Mesodermal cell (in vitro differentiated cells): ENCODE measurements around the gene EHMT1.

ENCODE experiments used
- H3K27ac ChIP-seq: 2 replicates; pipeline ENCODE4 v1.7.0; 2013; ENCODE audit warnings: mild to moderate bottlenecking, low read depth, low read length, moderate library complexity; ENCODE audit not compliant: severe bottlenecking
- H3K36me3 ChIP-seq: 2 replicates; pipeline ENCODE4 v1.7.1; 2013; ENCODE audit warnings: mild to moderate bottlenecking, low read length, moderate library complexity; ENCODE audit not compliant: control insufficient read depth, insufficient read depth
- H3K4me1 ChIP-seq: one replicate; pipeline ENCODE4 v1.7.1; 2013; ENCODE audit warnings: mild to moderate bottlenecking, low read length; ENCODE audit not compliant: insufficient read depth, control insufficient read depth, poor library complexity, severe bottlenecking
- H3K4me3 ChIP-seq: 2 replicates; pipeline ENCODE4 v1.7.0; 2013; ENCODE audit warnings: low read length, control low read depth, mild to moderate bottlenecking; ENCODE audit not compliant: insufficient read depth, poor library complexity, severe bottlenecking; ENCODE audit errors: extremely low read depth
- H3K9me3 ChIP-seq: 2 replicates; pipeline ENCODE4 v1.7.1; 2013; ENCODE audit warnings: mild to moderate bottlenecking, low read length, moderate library complexity; ENCODE audit not compliant: control insufficient read depth
- WGBS, 2 experiments: methylation state at CpG; one replicate each; pipeline ENCODE4 v1.1.5; 2013; ENCODE audit warnings: missing lambda C conversion rate in 2 of 2; ENCODE audit not compliant: insufficient coverage in 2 of 2; 5-methylcytosine and 5-hydroxymethylcytosine counted together

Gene EHMT1

DNA sequence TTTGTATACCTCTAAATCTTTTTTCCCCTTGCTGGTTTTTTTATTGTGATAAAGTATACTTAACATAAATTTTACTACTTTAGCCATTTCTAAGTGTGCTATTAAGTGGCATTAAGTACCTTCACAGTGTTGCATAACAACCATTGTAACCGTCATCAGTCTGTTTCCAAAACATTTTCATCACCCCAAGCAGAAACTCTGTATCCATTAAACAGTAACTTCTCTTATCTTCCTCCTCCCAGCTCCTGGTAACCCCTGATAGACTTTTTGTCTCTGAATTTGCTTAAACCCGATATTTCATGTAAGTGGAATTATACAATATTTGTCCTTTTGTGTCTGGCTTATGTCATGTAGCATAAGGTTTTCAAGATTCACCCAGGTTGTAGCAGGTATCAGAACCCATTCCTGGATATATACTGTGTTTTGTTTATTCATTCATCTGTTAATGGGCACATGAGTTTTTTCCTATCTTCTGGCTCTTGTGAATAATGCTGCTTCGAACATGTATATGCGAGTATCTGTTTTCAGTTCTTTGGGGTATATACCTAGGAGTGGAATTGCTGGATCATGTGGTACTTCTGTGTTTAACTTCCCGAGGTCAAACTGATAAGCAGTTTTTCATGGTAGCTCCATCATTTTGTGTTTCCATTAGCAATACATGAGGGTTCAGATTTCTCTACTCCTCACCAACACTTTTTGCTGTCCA lies 66.4 kb downstream of the EHMT1 start:
- 94 to 95% methylated on average over 3 of the region's 5 CpGs for WGBS, 2 experiments
- Histone ChIP-seq H3K4me3 (no peak overlapping the region), H3K27ac (no peak overlapping the region)

GRCh38 chr9:137685741-137686420 lies 67.1 kb downstream of the EHMT1 start:
- no peak overlapping the region for H3K27ac ChIP-seq
- 97 to 100% methylated on average over 4 of the region's 5 CpGs for WGBS, 2 experiments
- no peaks in the 10 kb centered on the region for H3K9me3 ChIP-seq

More for the DNA sequence above, 66.4 kb downstream of the EHMT1 start:
- no peaks in the 10 kb centered on the region for H3K9me3 ChIP-seq
- peaks cover 11% of the 10 kb centered on the region for H3K36me3 ChIP-seq
- H3K4me1 ChIP-seq = peaks cover 11% of the 10 kb centered on the region

DNA sequence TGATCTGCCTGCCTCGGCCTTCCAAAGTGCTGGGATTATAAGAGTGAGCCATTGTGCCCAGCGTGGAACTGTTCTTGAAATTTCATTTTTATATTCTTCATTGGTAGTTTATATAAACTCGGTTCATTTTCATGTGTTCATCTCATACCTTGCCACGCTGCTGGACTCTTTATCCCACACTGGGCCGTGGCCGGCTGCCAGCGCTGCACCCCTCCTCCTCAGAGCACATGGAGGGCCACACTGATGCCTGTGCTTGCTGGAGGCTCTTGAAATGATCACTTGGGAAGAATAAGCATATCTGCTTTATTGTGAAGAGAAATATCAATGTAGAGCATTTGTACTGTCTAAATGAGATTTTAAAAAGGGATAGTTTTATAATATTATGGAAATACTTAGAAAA lies 69.5 kb downstream of the EHMT1 start:
- Histone ChIP-seq H3K9me3 (no peaks in the 10 kb centered on the region), H3K27ac (no peak overlapping the region), H3K36me3 (peaks cover 12% of the 10 kb centered on the region), H3K4me3 (no peak overlapping the region), H3K4me1 (peaks cover 6% of the 10 kb centered on the region)
- 97 to 100% methylated on average over 4 to 5 of the region's 7 CpGs for WGBS, 2 experiments

More at GRCh38 chr9:137685741-137686420, 67.1 kb downstream of the EHMT1 start:
- Histone ChIP-seq H3K36me3 (peaks cover 12% of the 10 kb centered on the region), H3K4me1 (peaks cover 11% of the 10 kb centered on the region), H3K4me3 (no peak overlapping the region)

DNA sequence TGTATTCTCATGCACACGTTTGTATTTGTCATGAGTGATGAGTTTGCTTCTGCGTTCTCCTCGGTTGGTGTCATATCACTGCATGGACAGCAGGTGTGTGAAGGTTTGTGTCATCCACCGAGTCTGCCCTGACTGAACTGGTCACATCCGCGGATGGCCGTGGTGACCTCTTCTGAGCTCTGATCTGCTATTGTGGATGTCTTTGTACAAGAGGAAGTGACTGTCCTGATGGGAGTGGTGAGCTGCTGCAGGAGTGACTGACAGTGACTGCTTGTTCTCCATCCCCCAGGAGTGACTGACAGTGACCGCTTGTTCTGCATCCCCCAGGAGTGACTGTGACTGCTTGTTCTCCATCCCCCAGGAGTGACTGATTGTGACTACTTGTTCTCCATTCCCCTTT lies 69.9 kb downstream of the EHMT1 start:
- Histone ChIP-seq H3K4me3 (no peak overlapping the region), H3K9me3 (no peaks in the 10 kb centered on the region), H3K36me3 (peaks cover 12% of the 10 kb centered on the region), H3K4me1 (peaks cover 6% of the 10 kb centered on the region), H3K27ac (no peak overlapping the region)
- WGBS, 2 experiments = 77 to 89% methylated on average over 6 to 8 of the region's 8 CpGs

DNA sequence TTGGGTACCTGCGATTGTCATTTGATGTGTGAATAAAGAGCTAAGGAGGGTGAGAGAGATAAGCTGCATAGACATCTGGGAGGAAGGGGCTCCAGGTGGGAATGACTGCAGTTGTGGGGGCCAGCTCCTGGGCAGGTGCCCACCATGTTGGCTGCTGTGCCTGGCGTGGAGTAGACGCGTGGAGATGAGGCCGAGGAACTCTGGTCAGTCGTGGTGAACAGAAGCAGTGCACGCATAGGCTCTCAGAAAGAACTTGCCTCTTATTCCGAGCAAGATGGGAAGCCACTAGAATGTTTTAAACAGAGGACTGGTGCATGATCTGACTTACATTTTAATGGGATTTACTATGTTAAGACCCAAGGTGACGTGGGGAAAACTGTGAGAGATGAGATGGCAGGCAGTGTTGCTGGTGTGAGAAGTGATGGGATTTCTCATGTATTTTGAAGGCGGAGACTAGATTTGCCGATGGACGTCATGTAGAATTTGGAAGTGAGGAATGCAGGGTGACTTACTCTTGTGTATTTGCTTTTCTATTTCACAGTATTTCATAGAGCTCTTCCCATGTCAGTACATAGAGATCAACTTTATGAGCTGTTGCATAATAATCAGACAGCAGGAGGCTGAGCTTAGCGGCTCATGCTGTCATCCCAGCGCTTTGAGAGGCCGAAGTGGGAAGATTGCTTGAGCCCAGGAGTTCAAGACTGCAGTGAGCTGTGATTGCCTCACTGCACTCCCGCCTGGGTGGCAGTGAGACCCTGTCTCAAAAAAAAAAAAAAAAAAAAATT lies 71.1 kb downstream of the EHMT1 start:
- Histone ChIP-seq H3K4me3 (no peak overlapping the region), H3K36me3 (peaks cover 8% of the 10 kb centered on the region), H3K4me1 (peaks cover 6% of the 10 kb centered on the region), H3K27ac (no peak overlapping the region), H3K9me3 (no peaks in the 10 kb centered on the region)
- WGBS, 2 experiments = 86 to 98% methylated on average over 12 to 13 of the region's 16 CpGs

GRCh38 chr9:137690930-137691645 lies 72.3 kb downstream of the EHMT1 start:
- no peaks in the 10 kb centered on the region for H3K9me3 ChIP-seq
- H3K27ac ChIP-seq = no peak overlapping the region
- WGBS, 2 experiments = 94 to 100% methylated on average over 5 to 6 of the region's 6 CpGs
- peaks cover 9% of the 10 kb centered on the region for H3K4me1 ChIP-seq
- H3K36me3 ChIP-seq = peaks cover 10% of the 10 kb centered on the region
- H3K4me3 ChIP-seq = no peak overlapping the region

DNA sequence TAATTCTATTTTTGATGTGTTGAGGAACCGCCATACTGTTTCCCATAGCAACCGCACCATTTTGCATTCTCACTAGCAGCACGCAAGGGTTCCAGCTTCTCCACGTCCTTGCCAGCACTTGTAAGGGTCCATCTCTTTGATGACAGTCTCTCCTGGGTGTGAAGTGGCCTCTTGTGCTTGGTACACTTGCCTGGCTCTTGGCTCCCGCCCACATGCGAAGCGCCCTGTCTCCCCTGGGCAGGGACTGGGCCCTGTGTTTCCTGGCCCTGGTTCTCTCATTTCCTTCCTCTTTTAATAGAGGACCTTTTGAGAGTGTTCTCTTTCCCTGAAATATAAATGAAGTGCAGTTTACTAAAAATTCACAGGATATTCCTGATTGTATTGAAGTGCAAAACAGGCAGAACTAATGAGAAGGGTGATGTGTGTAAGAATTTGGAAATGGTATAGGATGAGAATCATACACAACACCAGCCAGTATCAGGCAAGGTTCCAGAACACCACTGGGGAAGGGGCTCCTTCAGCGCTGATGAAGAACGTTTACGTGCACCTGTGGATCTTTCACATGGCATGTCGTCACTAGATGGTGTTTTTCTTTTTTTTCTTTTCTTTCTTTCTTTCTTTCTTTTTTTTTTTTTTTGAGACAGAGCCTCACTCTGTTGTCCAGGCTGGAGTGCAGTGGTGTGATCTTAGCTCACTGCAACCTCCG lies 73.0 kb downstream of the EHMT1 start:
- Histone ChIP-seq H3K9me3 (no peaks in the 10 kb centered on the region), H3K27ac (no peak overlapping the region), H3K4me3 (no peak overlapping the region), H3K36me3 (peaks cover 10% of the 10 kb centered on the region), H3K4me1 (peaks cover 9% of the 10 kb centered on the region)
- 93 to 98% methylated on average over 4 to 8 of the region's 12 CpGs for WGBS, 2 experiments

GRCh38 chr9:137694236-137694959 lies 75.6 kb downstream of the EHMT1 start:
- Histone ChIP-seq H3K27ac (no peak overlapping the region), H3K9me3 (no peaks in the 10 kb centered on the region), H3K4me3 (no peak overlapping the region), H3K4me1 (peaks cover 3% of the 10 kb centered on the region), H3K36me3 (peaks cover 10% of the 10 kb centered on the region)
- 95 to 97% methylated on average over 21 to 27 of the region's 36 CpGs for WGBS, 2 experiments

GRCh38 chr9:137694962-137695875 lies 76.4 kb downstream of the EHMT1 start:
- Histone ChIP-seq H3K4me1 (peaks cover 3% of the 10 kb centered on the region), H3K4me3 (no peak overlapping the region), H3K27ac (no peak overlapping the region), H3K36me3 (peaks cover 6% of the 10 kb centered on the region), H3K9me3 (no peaks in the 10 kb centered on the region)
- 67 to 69% methylated on average over 20 to 22 of the region's 22 CpGs for WGBS, 2 experiments
